ENCODE measurements around the gene LBP.

- TF ChIP-seq CTCF (IDR thresholded peaks at IDR 0.05) (no peak), POLR2A (IDR thresholded peaks at IDR 0.05) (no peak), POLR2AphosphoS5 (IDR thresholded peaks at IDR 0.05) (peak in 1 of 3 donors; percentile 52)
Observed at GRCh38 chr20:38343311-38344106, 2.8 kb upstream of the LBP start.

All from stomach (tissue), 4 donors.